OCI-LY7 (cell line): ENCODE results near the gene RNF223.

Experiments
- CTCF ChIP-seq: fragments of 200-600 bp; sonication (generic); conservative IDR thresholded peaks from 2 replicates; pipeline ENCODE4 v1.5.1; 2014; ENCODE audit warnings: mild to moderate bottlenecking, antibody characterized with exemption, low read length, moderate library complexity, mixed read lengths
- EZH2phosphoT487 ChIP-seq: fragments of 200-600 bp; sonication (generic); IDR thresholded peaks from 2 replicates; pipeline ENCODE4 v1.6.1; 2018; ENCODE audit warnings: low read depth, borderline replicate concordance, mild to moderate bottlenecking, mixed run types, antibody characterized with exemption, low read length, moderate library complexity, mixed read lengths

DNA sequence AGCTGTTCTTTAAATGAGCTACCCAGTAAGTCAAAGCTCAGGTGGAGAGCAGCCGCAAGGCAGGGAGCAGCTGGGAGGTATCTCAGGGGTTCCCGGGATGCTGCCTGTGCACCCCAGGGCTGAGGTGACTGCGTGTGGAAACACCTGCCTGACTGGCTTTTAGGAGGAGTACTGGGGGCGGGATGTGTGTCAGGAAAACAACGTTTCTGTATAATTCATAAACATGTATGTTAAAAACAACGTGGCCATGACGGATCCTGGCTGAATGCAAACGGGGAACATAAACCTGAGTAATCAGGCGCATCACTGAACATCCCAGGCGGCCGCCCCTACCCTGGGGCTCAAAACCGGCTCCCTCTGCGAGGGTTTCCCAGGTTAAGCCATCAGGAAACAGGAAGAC is 40.3 kb upstream of the RNF223 start:
- TF ChIP-seq CTCF: no peak
- no peak for TF ChIP-seq EZH2phosphoT487
